AML-193 (cell line): ENCODE results near the gene MARK3.

Experiments
- DNase-seq, 2 experiments: peaks; one replicate each; lab custom pipeline; 2025; lab: John Stamatoyannopoulos, UW

The MARK3 gene

DNA sequence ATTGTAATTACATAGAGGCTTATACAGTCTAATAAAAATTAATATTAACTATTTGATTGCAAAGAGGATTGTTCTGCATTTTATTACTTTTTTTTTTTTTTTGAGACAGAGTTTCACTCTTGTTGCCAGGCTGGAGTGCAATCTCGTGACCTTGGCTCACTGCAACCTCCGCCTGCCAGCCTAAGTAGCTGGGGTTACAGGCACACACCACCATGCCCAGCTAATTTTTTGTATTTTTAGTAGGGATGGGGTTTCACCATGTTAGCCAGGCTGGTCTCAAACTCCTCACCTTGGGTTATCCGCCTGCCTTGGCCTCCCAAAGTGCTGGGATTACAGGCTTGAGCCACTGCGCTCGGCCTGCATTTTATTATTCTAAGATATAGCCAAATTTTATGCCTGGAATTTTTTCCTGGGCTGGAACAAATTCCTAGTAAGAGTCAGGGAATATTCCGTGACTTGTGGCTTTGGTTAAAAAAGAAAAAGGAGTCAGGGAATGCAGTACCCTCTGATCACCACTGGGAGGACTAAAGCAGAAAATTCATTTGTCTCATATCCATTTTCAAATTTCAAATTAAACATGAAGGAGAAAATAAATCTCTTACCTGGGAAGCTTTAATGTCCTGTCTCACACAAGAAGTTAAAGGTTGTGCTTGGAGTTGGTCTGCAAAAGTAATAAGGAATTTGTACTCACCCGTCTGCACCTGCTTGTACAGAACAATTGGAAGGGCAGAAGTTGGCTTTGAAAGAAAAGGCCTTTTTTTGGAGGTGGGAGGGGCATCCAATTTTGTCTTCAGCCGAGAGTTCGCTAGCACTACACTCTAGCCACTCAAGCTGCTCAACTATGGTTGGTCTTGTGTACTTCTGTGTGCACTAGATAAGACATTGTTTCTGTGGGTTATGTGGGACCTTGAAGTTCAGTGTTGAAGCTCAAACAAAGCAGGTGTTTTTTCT, 8.7 kb downstream of the MARK3 start:
- peak; percentile 10 to 15 for DNase-seq

DNA sequence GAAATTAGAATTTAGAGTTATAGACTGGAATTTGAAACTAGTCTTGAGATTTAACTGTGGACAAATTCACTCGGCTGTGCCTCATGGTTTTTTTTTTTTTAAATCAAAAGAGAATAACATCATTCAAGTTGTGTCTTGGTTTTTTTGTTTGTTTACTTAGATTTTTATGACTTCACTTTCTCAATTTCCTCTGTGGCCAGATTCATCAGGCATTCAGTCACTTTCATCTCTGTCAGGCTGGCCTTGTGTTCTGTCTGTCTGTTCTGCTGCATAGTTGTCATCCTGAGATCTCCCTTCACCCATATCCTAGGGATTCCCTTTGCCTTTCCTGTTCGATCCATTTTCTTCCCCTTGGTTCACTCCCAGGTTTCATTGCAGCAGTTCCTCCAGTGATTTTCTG, 10.0 kb downstream of the MARK3 start:
- DNase-seq: no peak

DNA sequence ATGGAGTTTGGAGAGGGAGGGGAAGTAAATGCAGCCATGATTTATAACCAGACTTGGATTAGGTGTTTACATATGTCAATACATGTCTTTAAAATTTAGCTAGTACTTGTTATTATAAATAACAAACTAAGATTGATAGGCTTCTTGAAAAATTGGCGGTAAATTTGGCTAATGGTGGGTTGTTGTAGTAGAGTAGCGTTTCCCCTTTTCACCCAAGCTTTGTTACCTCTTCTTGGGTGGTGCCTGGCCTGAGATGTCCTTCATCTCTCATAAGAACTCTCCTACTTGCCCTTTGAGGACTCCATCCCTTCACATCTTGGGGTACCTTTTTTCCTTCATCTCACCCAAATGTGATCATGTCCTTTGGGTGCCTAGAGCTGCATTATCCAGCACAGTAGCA, 11.2 kb downstream of the MARK3 start:
- DNase-seq: no peak

DNA sequence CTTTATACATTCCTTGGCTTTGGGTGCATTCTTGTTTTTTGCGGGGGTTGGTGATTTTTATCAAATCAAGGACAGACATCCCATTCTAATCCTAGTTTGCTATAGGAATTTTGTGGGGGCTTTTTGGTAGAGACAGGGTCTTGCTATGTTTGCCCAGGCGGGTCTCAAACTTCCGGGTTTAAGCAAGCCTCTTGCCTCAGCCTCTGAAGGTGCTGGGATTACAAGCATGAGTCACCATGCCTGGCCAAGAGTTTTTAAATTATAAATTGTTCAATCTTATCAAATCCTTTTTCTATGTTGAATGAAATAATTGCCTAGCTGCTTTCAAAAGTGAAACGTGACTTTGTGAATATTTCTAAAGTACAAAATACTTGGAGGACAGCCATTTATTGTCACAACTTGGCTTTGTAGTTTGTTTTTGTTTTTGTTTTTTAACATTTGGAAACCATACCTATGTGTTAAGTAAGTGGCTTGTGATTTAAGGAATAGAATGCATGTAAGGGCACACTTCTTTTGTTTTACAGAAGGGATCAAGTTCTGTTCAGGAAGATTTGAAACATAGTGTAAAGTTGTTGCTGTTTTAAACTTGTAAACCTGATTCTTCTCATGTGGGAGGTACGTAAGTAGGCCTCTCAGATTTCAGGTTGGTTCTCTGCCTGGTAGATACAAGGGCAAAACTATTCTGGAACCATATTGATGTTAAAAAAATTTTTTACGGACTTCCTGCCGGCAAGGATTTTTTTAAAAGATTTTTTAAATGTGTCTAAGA, 13.4 kb downstream of the MARK3 start:
- DNase-seq: no peak

DNA sequence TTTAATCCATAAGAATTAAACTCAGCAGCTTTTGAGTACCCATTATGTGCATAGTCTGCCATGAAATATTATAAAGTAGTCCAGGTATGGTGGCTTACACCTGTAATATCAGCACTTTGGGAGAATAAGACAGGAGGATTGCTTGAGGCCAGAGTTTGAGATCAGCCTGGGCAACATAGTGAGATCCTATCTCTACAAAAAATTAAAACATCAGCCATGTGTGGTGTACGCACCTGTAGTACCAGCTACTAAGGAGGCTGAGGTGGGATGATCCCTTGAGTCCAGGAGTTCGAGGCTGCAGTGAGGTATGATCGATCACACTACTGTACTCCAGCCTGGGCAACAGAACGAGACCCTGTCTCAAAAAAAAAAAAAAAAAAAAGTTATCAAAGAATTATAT, 15.3 kb downstream of the MARK3 start:
- no peak for DNase-seq

DNA sequence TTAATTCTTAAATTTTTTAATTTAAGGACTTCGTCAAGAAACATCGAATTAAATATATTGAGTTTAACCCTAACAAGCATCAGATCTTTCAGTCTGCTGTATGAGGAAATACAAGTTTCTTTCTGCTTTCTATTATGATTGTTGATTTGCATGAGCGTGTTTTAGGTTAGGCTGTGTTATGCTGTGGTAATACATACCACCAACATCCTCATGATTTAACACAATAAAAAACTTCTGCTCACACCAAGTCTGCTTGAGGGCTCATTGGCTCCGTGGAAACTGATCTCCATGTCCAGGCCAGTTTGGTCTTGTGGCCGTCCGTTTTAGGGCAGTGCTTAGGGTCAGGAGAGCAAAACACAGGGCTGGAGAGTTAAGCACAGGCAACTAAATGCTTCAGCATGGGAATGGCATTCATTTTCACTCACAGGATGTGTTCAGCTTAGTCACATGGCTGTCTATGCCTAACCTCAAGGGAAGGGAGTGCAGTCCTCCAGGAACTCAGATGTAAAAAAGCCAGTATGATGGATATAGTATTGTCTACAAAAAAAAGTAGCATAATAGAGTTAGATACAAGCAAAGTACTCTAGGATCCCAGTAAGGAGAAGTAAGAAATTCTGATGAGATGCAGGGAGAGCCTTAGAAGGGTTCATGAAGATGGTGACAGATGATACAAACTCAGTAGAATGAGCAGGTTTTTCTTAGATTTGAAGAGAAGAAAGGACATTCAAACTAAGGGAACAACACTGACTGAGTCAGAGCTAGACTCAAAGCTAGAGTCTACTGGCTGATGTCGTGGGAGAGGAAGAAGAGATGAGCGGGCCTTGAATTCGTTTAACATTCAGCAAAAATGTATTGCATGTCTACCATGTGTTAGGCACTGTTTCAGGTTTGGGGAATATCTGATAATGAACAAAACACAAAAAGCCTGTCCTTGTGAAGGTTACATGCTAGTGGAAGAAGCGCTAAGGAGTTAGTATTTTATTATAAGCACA, 16.3 kb downstream of the MARK3 start:
- no peak for DNase-seq

DNA sequence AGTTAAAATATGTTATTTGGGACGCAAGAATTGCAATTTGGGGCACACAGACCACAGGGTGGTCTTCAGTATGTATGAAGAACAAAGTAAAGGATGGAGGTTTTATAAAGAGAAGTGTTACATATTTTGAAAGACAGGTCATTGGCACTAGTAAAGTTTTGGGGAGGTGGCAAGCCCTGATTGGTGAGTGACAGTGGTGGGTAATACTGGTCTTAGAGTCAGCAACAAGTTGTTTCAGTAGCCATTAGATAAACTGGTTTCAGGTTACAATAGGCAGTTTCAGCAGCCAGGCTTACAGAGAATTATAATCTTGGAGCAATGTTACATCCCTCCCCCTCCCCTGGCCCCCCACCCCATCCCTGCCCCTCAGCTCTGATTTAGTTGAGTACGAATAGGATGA, 17.5 kb downstream of the MARK3 start:
- no peak for DNase-seq

DNA sequence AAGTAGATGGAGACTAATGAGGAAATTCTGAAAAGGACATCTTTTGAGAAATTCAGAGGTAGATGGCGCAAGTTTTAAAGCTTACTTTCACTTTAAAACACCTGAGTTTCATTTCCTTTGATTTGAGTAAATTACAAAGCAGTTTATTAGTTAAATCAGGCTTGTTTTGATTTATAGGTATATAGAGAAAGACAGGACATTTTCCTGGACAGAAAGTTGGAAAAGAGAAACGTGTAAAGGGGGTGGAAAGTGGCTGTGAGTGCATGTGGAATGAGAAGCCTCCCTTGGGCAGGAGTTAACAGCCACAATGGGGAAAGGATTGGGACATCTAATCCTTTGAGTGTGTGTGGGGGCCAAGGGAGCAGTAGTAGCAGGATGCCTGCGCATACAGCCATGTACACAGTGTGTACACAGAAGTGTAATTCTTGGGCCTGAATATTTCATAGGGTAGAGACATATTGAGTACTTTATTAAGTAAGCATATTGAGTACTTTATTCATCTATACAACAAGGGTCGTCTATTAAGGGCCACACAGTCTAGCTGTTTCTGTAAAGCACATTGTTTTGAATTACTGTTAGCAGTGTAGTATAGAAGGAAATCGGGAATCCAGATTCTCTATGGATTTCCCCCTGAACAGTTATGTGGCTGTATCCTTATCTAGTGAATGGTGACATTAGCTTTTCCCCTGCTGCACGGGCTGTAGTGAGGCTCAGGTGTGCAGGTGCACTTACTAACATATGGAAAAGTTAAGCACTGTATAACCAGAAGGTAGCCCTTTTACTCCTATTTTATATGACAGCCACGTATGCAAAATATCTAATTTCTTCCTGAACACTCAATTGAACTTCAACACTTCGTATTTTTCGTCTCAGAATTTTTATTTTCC, 19.1 kb downstream of the MARK3 start:
- peak; percentile 8 to 30 for DNase-seq

DNA sequence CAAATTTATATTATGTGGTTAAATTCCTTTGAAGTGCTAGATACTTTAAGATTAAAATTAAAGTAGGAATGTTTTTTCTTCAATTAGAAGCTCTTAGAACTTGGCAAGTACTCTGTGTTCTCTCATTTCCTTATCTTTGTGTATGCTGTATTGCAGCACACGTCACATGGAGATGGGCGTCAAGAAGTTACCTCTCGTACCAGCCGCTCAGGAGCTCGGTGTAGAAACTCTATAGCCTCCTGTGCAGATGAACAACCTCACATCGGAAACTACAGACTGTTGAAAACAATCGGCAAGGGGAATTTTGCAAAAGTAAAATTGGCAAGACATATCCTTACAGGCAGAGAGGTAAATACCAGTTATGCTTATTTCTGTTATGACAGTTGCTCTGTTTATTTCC, 19.7 kb downstream of the MARK3 start:
- no peak for DNase-seq

DNA sequence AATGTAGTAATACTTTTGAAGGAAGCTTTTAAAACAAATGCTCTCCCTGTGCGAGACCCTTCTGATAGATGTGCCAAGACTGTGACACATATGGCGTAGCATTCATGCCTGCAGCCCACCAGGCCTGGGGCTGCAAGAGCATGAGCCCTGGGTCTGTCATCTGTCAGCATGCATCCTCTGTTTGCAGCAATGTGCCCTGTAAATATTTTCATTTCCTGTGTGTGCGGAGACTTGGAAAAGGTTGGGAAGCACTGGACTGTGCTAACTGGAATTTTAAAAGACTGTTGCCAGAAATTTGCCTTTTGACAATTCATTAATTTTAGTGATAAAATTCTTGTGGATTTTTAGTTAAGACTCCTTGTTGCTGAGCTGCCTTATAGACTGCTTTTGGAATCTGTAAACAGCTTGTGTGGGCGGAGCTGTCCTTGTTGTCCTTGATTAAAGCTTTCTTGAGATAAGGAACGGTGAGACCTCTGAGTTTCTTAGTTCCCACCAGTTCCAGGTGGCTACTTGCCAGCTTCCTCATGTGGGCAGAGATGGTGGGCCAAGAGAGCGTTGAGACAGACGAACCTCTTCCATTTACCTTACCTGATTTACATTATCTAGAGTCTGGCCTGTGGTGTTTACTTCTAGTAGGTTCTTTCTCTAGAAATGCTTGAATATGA, 23.4 kb downstream of the MARK3 start:
- no peak for DNase-seq

DNA sequence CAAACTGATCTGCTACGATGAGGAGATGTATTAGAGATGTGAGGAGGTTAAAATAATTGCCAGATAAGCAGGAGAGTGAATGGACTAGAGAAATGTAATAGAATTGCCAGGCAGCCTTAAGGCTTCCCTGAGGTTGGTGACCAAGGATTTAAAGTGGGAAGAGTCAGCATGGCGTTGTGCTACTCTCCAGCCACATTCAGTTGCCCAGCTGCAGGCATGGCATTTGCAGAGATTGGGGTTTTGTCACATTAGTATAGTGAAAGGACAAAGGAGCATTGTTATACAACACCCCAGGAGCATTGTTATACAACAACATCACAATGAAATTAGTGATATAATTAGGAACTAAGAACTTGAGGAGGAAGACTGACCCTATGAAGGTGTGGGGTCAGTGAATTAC, 31.7 kb downstream of the MARK3 start:
- DNase-seq: no peak

DNA sequence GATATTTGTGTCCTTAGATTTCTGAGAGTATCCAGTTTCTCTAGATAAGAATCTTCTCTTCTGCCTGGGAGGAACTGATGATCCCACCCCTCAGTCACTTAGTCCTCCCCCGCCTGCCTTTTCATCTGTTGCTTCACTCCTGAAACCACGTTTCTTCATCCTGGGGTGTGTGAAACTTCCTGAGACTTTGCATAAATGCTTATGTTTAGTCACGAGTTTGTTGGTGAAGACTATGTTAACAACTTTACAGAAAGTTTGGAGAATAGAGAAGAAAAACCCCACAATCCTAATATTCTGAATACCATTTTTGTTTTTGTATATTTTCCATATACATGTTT, 33.2 kb downstream of the MARK3 start:
- peak; percentile 85 to 90 for DNase-seq

DNA sequence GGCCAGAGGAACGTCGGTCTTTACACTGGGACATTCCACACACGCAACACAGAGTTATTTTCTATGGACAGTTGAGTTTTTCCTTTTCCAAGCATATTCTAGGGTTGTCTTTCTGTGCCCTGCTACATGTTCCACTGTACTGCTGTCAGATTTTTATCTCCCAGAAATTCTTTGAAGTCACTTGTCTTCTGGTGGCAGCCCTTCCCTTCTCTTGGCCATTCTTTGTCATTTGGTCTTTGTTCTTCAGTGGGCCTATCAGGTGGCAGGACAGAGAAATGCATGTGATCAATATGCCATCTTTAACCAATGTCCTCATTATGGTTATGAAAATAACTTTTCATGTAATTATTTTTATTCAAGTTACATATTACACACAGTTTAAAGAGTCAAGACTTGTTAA, 36.3 kb downstream of the MARK3 start:
- no peak for DNase-seq

DNA sequence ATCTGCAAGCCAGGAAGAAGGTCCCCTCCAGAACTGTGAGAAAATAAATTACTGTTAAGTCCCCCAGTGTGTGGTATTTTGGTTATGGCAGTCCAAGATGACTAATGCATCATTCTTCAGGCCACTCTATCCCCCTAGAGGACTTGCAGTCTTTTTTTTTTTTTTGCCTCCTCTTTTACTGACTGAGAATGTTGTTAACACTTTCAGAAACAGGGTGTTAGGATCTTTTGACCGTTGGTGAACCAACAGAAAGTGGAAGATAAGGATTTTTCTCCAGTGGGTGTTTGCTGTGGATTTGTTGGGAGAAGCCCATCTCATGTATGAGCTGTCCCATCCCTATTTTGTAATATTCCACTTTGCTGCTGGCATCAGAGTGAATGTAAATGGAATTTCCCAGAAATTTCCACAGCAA, 37.8 kb downstream of the MARK3 start:
- no peak for DNase-seq

DNA sequence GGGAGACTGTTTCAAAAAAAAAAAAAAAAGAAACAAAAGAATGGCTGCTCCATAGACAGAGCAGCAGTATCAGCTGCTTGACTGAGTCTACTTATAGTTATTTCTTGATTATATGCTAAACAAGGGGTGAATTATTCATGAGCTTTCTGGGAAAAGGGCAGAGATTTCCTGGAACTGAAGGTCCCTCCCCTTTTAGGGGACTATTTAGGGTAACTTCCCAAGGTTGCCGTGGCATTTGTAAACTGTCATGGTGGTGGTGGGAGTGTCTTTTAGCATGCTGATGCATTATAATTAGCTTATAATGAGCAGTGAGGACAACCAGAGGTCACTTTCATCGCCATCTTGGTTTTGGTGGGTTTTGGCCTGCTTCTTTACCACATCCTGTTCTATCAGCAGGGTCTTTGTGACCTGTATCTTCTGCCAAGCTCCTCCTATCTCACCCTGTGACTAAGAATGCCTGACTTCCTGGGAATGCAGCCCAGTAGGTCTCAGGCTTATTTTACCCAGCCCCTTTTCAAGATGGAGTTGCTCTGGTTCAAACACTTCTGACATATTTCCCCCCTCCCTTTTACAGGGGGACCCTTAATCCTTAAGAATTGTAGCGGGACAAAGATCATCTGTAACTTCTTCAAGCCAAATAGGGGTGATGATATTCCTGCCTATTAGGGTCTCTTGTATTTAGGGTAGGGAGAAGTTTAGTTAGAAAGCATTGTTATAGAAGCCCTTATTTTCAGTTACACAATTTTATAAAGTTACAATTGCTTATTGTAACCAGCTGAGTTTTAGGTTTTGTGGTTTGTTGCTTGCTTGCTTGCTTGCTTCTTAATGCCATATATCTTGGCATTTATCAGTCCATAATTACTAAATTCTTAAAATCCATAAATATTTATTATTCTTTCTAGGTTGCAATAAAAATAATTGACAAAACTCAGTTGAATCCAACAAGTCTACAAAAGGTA, 42.5 kb downstream of the MARK3 start:
- no peak for DNase-seq

DNA sequence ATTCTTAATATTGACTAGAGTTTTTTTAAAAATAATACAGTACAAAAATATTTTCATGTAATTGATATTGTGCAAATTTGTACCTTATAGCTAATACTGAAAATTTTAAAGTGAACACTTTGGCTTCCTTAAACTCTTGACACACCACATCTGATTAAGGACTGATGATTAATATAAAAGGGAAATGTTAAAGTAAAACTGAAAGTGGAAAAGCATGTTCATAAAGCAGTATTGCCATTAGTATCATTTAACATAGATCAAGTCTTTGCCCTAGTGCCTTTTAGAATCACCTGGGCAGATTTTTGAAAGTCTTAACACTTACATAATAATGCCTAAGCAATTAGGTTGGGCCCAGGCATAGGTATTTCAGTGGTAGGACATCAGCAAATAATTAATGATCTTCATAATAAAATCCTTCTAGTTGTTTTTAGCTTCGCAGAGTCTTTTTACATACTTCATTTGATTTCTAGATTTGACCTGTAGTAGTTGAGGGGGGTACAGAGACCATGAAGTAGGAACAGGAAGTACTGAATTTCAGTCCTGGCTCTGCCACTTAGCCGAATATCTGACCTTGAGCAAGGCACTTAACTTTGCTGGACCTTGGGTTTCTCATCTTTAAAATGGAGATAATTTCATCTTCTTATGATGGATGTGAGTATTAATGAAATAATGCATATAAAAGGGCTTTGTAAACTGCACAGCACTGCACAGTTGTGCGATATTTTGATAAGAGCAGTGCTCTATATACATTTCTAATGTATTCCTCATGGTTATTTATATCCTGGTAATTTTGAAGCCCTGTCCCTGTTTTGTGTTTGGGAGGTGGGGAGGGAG, 43.7 kb downstream of the MARK3 start:
- no peak for DNase-seq

DNA sequence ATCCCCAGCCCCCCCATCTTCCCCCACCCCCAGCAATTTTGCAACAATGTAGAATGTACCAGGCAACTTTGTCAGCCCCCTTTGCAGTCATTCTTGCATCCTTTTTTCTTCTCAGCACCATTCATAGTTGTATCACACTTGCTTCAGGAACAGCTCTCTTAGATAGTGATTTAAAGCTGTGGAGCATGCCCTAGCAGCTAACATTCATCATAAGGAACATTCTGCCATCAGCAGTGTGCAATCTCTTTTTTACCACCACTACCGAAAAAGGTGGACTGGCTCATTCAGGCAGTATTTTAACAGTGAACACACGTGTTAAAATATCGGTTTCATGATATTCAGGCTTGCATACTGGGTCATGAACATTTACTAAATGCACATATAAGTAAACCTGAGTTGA, 45.1 kb downstream of the MARK3 start:
- no peak for DNase-seq

DNA sequence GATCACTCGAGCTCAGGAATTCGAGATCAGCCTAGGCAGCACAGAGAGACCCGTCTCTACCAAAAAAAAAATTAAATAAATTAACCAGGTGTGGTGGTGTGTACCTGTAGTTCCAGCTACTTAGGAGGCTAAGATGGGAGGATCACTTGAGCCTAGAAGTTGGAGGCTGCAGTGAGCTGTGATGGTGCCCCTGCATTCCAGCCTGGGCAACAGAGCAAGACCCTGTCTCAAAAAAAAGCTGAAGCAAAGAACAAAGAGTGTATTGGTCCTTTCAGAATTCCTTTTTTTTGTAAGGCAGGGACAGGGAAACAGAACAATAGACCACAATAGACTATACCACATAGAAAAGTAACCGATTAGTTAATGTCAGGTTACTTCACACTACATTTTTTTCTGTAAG, 47.4 kb downstream of the MARK3 start:
- DNase-seq: no peak
